GM10847 (cell line): ENCODE results near the gene LAMA2.

ENCODE experiments used
- POLR2A ChIP-seq: IDR thresholded peaks from 2 replicates; pipeline ENCODE4 v1.6.1; 2011; ENCODE audit not compliant: insufficient read length; ENCODE audit errors: extremely low read depth

LAMA2 gene

GRCh38 chr6:129150507-129150906 lies 267.6 kb downstream of the LAMA2 start:
- no peak for TF ChIP-seq POLR2A

GRCh38 chr6:129153257-129153656 lies 270.3 kb downstream of the LAMA2 start:
- no peak for TF ChIP-seq POLR2A

- TF ChIP-seq POLR2A, result no peak
Measured at GRCh38 chr6:129162605-129163004, 279.7 kb downstream of the LAMA2 start.

- TF ChIP-seq POLR2A, result no peak
Measured at GRCh38 chr6:129163551-129163950, 280.6 kb downstream of the LAMA2 start.

- no peak for TF ChIP-seq POLR2A
Measured at GRCh38 chr6:129164032-129164431, 281.1 kb downstream of the LAMA2 start.

- no peak for TF ChIP-seq POLR2A
Measured at GRCh38 chr6:129175066-129175465, 292.1 kb downstream of the LAMA2 start.

- TF ChIP-seq POLR2A, result no peak
Measured at GRCh38 chr6:129177801-129178200, 294.9 kb downstream of the LAMA2 start.

GRCh38 chr6:129179283-129179682 lies 296.3 kb downstream of the LAMA2 start:
- TF ChIP-seq POLR2A, result no peak

GRCh38 chr6:129181001-129181400 lies 298.1 kb downstream of the LAMA2 start:
- no peak for TF ChIP-seq POLR2A

- no peak for TF ChIP-seq POLR2A
Measured at GRCh38 chr6:129183187-129183591, 300.3 kb downstream of the LAMA2 start.

- no peak for TF ChIP-seq POLR2A
Measured at GRCh38 chr6:129183681-129184301, 300.9 kb downstream of the LAMA2 start.

GRCh38 chr6:129184324-129184723 lies 301.4 kb downstream of the LAMA2 start:
- no peak for TF ChIP-seq POLR2A

- TF ChIP-seq POLR2A, result no peak
Measured at GRCh38 chr6:129184808-129185366, 301.9 kb downstream of the LAMA2 start.

GRCh38 chr6:129186988-129187387 lies 304.1 kb downstream of the LAMA2 start:
- TF ChIP-seq POLR2A, result no peak

- no peak for TF ChIP-seq POLR2A
Measured at GRCh38 chr6:129188306-129188705, 305.4 kb downstream of the LAMA2 start.

- no peak for TF ChIP-seq POLR2A
Measured at GRCh38 chr6:129188795-129189194, 305.9 kb downstream of the LAMA2 start.

- TF ChIP-seq POLR2A, result no peak
Measured at GRCh38 chr6:129189266-129189665, 306.3 kb downstream of the LAMA2 start.
